Kasumi-1 (cell line): ENCODE data around the gene CCDC134.
"Not testable (repeated sequence)": the region's sequence is repeated elsewhere in the genome, so short reads cannot be mapped to it uniquely, and the experiment has no call there.

ENCODE experiments used
- DNase-seq, 2 experiments: peaks; one replicate each; lab custom pipeline; 2025; lab: John Stamatoyannopoulos, UW

Gene CCDC134

DNA sequence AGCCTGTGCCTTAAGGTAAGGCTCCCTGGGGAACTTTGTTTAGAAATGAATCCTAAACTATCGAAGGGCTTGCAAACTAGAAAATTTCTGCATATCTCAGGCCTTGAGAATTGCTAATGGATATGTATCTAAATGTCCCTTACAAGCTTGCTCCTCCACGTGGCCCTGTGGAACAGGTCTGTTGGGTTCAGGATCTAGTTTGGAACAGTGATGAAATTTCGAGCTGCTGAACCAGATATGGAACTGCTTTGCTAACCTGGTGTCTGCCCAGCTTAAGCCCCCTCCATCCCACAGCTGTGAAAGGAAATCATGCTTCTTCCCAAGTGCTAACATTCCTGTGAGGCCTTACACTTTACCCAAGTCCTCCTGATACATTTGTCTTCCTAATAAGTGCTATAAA, 44.0 kb downstream of the CCDC134 start:
- no peak for DNase-seq

DNA sequence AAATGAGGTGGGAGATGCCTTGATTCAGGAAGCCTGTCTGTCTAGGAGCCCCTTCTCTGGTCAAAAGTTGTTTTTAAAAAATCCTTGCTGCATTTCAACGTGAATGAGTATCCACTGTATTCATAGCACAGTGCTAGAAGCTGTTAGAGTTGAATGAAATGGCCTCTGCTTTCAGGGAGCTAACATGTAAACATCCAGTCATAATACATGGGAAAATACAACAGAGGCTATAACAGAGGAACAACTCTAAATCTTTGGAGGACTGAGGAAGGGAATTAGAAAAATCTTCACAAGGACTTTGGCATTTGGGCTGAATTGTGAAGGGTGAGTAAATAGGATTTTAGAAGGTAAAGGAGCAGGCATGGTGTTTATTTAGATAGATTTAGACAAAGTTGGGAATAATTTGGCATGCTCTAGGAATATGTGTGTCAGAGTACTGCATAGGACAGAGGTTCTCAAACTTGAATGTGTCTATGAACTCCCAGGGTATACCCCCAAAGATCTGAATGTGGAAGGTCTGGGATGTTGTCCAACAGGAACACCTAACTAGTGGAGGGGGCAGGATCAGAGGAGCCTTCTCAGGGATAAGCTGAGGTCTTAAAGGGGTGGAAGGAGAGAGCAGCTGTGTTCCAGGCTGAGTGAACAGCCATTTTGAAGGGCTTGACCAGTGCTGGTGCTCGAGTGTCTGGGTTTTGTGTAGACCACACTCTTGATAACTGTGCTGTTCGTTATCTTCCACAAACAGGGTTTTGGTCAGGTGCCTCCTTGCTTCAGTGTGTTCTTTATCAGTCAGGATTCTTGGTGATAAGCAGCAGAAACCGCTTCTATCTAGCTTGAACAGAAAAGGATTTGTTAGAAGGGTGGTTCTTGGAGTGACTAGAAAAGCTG, 45.1 kb downstream of the CCDC134 start:
- DNase-seq = no peak

DNA sequence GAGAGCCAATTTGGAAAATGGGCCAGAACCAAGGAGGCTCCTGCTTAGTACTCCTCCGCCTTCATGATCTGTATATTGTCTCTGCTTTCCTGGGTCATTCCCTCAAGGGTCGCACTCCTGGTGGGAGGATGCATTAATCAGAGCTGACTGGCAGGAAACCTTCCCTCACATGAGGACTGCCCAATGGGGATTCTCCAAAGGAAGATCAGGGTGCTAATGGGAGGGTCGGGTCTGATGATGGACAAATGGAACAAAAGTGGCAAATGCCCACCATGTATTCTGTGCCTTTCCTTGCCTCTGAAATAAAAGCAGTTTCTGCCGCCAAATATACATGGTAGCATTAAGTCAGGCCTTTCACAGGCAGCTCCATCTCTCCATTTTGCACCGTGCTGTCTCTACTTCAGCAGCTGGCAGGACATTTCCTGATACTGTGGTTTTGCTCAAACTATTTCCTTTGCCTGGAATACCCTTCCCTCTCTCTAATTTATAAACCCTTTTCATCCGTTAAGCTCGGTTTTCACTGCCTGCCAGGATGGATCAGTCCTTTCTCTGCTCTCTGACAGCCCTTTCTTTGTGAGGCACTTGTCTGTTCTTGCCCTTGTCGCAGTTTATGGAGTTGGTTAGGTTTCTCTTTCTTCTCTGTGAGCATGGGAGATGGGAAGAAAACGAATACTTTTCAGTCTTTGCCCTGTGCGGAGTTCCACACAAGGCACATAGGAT, 45.9 kb downstream of the CCDC134 start:
- no peak for DNase-seq

DNA sequence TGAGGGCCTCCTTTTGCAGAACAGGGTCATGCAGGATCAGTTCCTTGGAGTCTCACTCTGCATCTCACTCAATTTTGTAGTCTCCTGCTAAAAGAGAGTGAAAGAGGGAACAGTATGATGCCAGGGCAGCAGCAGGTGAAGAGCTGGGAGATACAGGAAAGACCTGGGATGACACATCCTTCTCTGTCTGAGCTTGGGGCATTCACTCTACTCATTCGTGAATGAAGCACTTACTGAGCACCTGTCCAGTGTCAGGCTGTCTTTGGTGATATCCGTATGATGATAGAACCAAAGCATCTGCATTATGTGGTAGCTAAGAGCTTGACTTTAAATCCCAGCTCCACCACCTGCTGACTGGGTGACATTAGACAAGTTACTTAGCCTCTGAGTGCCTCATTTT, 46.8 kb downstream of the CCDC134 start:
- DNase-seq = no peak

DNA sequence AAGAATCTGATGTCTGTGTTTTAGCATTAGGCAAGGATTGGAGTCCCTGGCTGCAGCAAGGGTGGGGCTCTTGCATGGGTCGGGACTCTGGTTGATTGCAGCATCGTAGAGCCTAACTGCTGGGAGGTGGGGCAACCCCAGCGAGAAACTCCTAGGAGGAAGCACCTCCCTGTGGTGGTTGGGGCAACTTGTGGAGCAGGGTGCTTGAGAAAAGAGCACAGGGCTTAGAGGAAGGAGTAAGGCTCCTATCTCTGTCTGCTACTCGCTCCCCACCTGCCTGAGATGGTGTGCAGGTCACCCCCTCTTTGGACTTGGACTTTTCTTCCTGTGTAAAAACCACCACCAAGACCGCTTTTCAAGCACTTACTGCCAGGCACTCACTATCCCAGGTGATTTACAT, 48.0 kb downstream of the CCDC134 start:
- peak; percentile 83 to 86 for DNase-seq

DNA sequence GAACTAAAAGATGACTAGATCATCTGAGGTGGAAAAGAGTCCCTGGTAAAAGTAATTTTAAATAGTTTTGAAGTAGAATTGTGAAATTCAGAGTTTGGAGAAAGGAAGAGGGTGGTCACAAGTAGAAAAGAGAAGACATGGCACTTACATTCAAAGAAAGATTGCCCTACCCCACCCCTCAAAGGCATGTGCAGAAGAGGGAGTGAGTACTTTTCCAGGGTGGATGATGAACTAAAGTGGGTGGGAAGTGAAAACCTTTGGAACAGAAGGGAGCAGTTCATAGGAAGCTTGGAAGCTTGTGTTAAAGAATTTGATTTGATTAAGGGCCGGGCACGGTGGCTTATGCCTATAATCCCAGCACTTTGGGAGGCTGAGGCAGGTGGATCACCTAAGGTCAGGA, 56.0 kb downstream of the CCDC134 start:
- DNase-seq = no peak

DNA sequence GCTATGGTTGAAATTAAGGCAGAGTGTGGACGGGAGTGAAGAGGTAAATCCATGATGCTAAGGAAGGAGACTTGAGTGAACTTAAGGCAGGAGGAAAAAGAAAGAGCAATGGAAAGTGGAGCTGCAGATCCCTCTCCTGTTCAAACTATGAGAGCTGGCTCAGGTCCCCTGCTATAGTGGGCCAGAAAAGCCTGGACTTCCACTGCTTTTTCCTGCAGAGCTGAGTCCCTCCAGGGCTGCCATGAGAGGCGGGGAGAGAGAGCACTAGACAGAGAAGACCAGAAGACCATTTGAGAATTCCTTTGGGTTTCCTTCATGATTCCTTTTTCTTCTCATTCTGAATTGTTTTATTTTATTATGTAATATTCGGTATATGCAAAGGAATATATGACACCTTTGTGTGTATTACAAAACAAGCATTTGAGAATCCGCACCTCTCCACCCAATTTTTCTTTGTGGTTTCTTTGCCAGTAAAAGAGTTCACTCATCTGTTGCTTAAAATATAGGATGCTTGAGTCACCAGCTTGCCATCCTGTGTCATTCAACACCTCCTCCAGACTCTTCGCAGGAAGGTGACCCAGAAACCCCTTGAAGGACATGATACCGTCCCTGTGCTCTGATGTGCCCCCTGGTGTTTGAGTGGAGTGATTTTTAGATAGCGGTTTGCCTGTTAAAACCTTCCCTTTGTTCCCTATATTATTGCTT, 56.8 kb downstream of the CCDC134 start:
- DNase-seq = peak; percentile 86 to 92

DNA sequence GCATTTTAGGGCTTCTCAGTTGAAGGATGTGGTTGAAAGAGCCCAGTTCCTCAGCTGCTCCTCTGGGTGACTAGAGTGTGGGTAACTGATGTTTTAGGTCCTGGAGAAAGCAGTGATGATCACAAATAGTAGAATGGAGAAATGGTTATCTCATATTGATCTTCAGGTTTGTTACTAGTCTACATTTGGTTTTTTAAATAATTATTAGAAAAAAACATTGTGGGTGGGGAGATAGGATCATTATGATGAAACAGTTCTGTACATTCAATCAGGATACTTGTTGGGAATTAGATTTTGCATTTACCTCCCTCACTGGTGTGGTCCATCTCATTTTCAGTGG, 57.4 kb downstream of the CCDC134 start:
- no peak for DNase-seq

DNA sequence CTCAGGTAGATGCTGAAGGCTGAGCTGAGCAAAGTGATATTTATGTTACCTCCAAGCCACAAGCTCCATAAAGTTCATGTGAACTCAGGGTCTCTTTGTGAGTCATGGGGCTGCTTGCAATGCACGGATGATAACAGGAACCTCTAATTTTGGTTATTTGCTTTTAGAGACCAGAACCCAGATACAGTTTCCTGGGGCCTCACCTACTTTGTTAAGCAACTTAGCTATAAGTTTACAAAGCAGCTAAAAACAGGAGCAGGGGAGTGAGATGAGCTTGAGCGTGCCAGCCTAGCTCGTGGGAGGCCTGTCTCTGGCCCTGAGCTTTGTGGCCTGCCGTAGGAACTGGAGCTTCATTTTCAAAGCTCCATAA, 61.7 kb downstream of the CCDC134 start:
- peak; percentile 64 to 66 for DNase-seq

DNA sequence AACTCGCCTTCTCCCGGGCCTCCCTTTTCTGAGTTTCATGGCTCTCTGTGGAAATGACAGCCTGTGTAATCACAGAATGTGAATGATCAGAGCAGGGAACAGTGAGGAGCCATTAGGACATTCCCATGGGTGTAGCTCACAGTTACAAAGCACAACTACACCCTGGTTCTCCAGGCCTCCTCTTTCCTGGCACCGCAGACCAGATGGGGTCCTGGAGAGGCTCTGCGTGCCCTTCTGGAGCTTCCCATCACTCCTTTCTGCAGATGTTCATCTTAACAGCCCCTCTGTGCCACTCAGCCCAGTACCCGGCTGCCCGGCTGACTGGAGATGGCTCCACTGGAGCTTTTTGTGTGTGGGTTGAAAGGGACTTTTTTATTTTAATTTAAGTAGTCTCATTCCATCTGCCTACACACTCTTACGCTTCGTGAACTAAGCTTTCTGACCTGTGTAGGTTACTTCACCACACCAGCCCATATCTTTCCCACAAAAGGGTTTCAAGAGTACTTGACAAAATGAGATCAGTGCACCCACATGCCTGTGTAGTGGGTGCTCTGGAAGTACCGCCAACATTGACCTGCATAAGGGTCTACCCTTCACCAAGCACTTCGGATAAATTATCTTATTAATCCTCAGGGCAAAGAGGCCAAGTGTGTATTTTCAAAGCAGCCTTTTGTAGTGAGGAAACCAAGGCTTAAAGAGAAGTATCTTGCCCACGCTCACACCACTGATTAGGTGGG, 62.2 kb downstream of the CCDC134 start:
- DNase-seq = no peak

DNA sequence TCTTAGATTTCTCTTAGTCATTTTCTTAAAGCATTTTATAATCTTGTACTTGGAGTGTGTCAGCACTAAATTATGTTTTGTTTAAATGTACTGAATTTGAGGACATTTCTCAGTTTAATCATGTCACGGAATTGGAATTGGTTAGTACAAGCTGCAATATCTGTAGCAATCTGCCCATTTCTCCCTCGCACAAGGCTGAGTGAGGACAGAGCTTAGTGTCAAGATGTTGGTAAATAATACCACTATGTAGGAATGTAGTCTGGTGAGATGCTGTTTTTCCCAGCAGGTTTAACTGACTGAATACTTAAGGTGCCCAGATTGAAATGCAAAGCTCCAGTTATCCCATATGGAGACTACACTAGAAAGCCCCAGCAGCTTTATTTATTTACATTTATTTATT, 63.0 kb downstream of the CCDC134 start:
- DNase-seq = no peak

DNA sequence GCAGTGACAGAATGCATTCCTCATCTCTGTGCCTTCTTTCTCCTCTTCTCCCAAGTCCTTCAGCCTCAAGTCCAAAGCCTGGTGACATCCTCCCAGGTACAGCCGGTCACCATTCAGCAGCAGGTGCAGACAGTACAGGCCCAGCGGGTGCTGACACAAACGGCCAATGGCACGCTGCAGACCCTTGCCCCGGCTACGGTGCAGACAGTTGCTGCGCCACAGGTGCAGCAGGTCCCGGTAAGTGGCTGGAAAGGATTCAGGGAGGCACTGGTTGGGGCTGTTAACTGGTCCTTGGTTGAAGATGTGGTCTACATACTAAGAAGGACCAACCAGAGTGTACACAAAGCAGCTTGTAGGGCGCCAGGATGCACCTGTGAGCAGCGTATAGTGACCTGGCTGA, 68.1 kb downstream of the CCDC134 start:
- DNase-seq = no peak

DNA sequence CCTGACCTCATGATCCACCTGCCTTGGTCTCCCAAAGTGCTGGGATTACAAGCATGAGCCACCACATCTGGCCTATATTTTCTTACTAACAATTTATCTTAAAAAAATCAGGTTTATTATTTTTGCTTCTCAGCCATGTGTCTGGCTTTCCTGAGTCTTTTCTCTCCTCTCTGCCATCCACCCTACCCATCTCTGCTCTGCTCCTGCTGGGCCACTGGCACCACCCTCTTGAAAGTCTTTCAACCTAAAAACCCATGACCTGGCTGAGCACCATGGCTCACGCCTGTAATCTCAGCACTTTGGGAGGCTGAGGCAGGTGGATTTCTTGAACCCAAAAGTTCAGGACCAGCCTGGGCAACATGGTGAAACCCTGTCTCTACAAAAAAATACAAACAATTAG, 69.6 kb downstream of the CCDC134 start:
- DNase-seq = not testable (repeated sequence)

DNA sequence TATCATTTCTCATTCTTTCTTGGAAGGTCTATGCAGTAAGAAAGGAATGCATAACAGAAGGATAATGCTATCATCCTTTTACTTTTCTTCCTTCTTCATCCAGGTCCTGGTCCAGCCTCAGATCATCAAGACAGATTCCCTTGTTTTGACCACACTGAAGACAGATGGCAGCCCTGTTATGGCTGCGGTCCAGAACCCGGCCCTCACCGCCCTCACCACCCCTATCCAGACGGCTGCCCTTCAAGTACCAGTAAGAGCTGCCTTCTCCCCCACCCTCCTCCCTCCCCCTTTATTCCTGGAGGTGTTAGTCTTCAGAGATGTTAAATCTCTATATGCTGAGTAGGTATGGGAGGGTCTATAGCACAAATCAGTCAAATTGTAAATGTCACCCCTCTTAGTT, 70.3 kb downstream of the CCDC134 start:
- DNase-seq = no peak

DNA sequence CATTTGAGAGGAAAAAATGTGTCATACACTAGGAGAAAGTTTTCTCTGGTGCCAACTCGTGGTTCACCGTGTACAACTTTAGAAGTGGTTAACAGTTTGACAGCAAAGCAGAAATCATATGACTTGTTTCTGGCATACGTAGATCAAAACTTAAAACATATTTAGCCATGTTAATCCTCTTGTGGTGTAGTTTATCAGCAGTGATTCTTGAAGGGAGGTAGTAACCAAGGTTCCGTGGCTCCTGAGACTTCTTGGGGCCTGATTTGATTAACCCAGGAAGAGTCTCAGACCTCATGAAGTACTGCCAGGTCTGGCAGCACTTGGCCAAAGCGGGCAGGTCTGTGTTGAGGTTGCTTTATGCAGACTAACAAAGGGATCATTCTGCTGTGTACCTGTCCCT, 72.9 kb downstream of the CCDC134 start:
- no peak for DNase-seq

DNA sequence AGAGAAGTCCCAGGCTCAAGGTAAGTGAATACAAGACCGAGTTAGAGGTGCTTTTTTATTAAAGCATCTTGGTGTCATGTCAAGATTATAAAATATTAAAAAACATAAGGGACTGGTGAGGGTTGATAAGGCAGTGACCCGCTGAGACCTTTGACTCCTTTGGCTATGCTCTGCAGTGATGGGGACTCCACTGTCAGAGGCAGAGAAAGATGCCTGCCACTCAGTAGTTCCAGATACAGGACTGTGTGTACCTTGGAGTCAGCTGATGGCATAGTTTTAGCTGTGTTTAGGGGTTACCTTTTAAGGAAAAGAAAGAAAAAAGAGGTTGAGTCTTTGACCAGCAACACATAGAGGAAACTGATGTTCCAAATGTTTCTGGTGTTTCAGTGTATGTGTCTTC, 73.6 kb downstream of the CCDC134 start:
- no peak for DNase-seq

DNA sequence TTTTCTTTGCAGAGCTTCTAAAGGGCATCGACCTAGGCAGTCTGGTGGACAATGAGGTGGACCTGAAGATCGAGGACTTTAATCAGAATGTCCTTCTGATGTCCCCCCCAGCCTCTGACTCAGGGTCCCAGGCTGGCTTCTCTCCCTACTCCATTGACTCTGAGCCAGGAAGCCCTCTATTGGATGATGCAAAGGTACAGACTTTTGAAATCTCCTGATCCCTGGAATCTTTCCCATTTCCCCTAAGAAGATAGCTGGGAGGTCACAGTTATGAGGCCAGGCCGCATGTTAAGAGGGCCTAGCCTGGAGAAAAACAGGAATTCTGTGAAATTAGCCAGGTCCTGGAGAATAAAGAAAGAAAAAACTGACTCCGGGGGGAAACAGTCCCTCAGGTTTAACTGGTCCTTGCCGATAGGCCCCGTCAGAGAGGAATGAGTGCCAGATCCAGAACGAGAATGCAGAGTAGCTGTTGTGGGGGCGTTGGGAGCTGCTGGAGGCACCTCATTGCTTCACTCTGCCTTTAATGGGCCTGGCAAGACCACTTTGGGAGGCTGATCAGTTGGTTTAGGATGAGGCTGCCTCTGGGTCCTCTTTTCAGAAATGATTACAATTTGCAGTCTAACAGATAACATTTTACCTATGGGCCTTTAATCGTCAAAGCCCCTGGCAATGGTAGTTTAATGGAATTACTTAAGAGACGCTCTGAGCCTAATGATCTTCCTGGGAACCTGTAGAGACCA, 75.2 kb downstream of the CCDC134 start:
- DNase-seq = no peak
